ENCODE data around the gene BACE2. TPM values are rescaled to one million over a fixed set of nuclear protein-coding genes. Genes with fewer than 3 reads are reported as not detected.
A peak's percentile ranks its signal among the peaks of the same experiment; 100 is the strongest.

The BACE2 gene
- total RNA-seq, 1 donor from 2014 or later: 49.5 TPM

DNA sequence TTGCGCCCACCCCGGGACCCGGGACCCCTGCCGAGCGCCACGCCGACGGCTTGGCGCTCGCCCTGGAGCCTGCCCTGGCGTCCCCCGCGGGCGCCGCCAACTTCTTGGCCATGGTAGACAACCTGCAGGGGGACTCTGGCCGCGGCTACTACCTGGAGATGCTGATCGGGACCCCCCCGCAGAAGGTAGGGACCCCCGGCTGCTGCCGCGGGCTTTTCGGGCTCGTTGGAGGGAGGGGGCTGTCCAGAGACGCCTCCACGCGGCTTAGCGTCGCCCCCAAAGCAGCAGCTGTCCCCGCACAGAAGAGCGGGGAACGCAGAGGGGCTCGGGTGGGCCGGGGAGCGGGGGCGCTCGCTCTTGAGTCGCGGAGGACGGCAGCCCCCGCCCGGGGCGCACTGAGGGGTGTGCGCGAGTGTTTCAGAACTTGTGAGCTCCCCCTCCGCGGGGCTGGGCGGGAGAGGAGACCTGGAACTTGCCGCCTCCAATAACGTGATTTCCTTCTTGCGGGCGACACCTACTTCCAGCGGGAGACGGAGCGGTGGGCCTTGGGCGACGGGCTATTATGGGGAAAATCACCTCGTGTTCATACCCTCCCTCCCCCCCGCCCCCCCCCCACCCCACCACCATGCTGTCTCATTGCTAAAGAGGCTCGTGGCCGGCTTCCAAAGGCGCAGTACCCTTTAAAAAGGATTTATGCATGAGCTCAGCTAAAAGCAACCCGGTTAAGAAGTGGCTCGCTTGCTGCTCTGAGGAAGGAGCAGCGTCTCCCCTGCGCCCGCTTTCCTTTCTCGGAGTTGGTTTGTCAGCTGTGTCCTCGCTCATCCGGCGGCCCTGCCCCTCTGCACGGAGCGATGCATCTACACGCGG, 664 bp downstream of the BACE2 start:
- peaks cover 3% of the 10 kb centered on the region for H3K36me3 Mint-ChIP-seq (ENCODE audit: unreplicated experiment)
- no peaks in the 10 kb centered on the region for H3K9me3 Mint-ChIP-seq (ENCODE audit: unreplicated experiment)
- peak overlapping the region; percentile 84 for H3K4me3 Mint-ChIP-seq (ENCODE audit: unreplicated experiment)
- H3K27ac Mint-ChIP-seq (ENCODE audit: unreplicated experiment): peak overlapping the region; percentile 70
- peaks cover 20% of the 10 kb centered on the region for H3K4me1 Mint-ChIP-seq (ENCODE audit: unreplicated experiment)
- DNase-seq (ENCODE audit: extremely low spot score, unreplicated experiment): no peak
- TF ChIP-seq, protein P1, sequence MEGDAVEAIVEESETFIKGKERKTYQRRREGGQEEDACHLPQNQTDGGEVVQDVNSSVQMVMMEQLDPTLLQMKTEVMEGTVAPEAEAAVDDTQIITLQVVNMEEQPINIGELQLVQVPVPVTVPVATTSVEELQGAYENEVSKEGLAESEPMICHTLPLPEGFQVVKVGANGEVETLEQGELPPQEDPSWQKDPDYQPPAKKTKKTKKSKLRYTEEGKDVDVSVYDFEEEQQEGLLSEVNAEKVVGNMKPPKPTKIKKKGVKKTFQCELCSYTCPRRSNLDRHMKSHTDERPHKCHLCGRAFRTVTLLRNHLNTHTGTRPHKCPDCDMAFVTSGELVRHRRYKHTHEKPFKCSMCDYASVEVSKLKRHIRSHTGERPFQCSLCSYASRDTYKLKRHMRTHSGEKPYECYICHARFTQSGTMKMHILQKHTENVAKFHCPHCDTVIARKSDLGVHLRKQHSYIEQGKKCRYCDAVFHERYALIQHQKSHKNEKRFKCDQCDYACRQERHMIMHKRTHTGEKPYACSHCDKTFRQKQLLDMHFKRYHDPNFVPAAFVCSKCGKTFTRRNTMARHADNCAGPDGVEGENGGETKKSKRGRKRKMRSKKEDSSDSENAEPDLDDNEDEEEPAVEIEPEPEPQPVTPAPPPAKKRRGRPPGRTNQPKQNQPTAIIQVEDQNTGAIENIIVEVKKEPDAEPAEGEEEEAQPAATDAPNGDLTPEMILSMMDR (IDR thresholded peaks at IDR 0.05): no peak
- H3K27me3 Mint-ChIP-seq (ENCODE audit: unreplicated experiment): peaks cover 2% of the 10 kb centered on the region

DNA sequence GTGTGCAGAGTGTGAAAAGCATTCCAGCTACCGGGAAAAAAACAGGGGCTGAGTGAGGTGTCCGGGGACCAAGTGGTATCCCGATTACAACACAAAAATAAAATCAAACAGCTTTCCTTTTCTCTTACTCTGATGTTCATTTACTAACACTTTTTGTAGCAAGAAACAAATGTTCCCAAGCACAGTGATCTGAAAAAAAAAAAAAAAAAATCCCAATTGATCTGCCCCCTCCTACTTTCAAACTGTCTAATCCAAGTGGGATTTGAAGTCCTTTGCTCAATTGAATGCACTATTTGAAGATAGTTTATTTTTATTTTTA, 1.3 kb downstream of the BACE2 start:
- no peak for DNase-seq (ENCODE audit: extremely low spot score, unreplicated experiment)
- peak overlapping the region; percentile 70 for H3K27ac Mint-ChIP-seq (ENCODE audit: unreplicated experiment)
- H3K4me3 Mint-ChIP-seq (ENCODE audit: unreplicated experiment): peak overlapping the region; percentile 84
- peaks cover 20% of the 10 kb centered on the region for H3K4me1 Mint-ChIP-seq (ENCODE audit: unreplicated experiment)
- H3K36me3 Mint-ChIP-seq (ENCODE audit: unreplicated experiment): peaks cover 3% of the 10 kb centered on the region
- H3K9me3 Mint-ChIP-seq (ENCODE audit: unreplicated experiment): no peaks in the 10 kb centered on the region
- H3K27me3 Mint-ChIP-seq (ENCODE audit: unreplicated experiment): no peaks in the 10 kb centered on the region
- TF ChIP-seq, protein P1 (IDR thresholded peaks at IDR 0.05): no peak

DNA sequence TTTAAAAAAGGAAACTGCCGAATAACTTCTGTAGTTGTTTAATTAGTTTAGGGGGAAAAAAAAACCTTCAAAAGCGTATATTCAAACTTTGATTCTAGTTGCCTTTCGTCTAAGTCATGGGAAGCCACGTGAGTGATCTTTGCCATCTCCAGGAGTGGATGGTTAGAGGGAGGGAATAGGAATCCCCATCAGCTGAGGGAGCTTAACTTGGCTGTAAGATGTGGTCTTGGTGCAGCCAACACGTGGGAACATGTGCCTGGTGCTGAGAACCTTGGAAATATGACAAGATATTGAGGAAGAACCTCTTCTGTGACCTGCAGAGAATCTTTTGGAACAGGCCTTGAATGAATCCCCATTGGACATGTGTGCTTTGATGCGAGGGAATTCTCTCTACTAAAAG, 1.7 kb downstream of the BACE2 start:
- peaks cover 3% of the 10 kb centered on the region for H3K36me3 Mint-ChIP-seq (ENCODE audit: unreplicated experiment)
- peaks cover 20% of the 10 kb centered on the region for H3K4me1 Mint-ChIP-seq (ENCODE audit: unreplicated experiment)
- TF ChIP-seq, protein P1 (IDR thresholded peaks at IDR 0.05): no peak
- H3K27ac Mint-ChIP-seq (ENCODE audit: unreplicated experiment): no peak overlapping the region
- H3K27me3 Mint-ChIP-seq (ENCODE audit: unreplicated experiment): no peaks in the 10 kb centered on the region
- DNase-seq (ENCODE audit: extremely low spot score, unreplicated experiment): no peak
- no peaks in the 10 kb centered on the region for H3K9me3 Mint-ChIP-seq (ENCODE audit: unreplicated experiment)
- H3K4me3 Mint-ChIP-seq (ENCODE audit: unreplicated experiment): peak overlapping the region; percentile 84

DNA sequence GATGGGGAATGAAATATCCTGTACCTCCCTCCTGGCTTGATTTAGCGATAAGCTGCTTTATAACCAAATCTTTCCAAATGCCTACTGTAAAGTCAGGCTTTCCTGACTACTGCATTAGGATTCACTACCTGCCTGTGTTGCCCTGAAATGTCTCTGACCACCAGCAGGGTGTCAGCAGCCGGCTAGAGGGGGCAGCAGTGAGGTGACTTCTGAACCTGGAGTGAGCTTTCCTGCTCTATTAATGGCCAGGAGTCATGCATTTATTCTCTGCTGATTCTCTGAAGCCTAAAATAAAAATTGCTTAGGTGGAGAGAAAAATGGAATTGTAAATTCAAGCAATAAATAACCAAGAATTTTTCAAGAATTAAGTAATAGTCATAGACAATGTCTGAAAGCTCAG, 2.5 kb downstream of the BACE2 start:
- H3K4me1 Mint-ChIP-seq (ENCODE audit: unreplicated experiment): peaks cover 20% of the 10 kb centered on the region
- no peaks in the 10 kb centered on the region for H3K27me3 Mint-ChIP-seq (ENCODE audit: unreplicated experiment)
- H3K27ac Mint-ChIP-seq (ENCODE audit: unreplicated experiment): no peak overlapping the region
- no peaks in the 10 kb centered on the region for H3K9me3 Mint-ChIP-seq (ENCODE audit: unreplicated experiment)
- DNase-seq (ENCODE audit: extremely low spot score, unreplicated experiment): no peak
- peaks cover 3% of the 10 kb centered on the region for H3K36me3 Mint-ChIP-seq (ENCODE audit: unreplicated experiment)
- no peak overlapping the region for H3K4me3 Mint-ChIP-seq (ENCODE audit: unreplicated experiment)
- TF ChIP-seq, protein P1 (IDR thresholded peaks at IDR 0.05): peak; percentile 54

DNA sequence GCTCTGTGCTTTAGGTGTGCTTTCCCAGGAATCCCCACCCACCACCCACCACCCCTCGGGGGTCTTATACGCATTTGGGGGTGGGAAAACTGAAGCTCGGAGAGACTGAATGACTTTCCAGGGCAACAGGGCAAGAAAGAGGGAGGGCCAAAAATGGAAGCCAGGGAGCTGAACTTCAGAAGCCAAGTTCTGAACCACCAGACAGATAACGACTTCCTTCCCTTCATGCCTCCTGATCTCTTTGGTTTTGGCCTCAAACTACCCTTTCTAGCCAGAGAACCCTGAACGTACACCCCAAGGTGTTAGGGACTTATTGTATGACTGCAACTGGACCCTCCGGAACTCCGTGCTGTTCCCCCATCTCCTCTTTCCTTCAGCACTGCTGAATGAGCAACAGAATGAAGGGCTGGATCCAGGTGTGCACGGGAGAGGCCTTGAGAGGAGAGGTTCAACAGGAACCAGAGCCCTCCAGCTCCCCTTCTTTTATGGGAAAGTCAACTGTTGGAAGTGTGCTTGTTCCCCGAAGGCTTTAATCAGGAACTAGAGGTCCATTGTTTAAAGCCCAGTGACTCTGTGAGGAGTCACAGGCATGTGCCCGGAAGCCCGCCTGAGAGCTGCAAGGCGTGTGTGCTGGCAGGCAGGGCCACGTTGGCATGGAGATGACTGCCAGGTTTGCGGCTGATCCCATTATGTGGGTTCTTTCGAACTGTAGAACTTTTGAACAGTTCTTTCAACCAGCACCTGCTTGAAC, 3.1 kb downstream of the BACE2 start:
- peaks cover 3% of the 10 kb centered on the region for H3K36me3 Mint-ChIP-seq (ENCODE audit: unreplicated experiment)
- no peak for DNase-seq (ENCODE audit: extremely low spot score, unreplicated experiment)
- H3K27me3 Mint-ChIP-seq (ENCODE audit: unreplicated experiment): no peaks in the 10 kb centered on the region
- H3K9me3 Mint-ChIP-seq (ENCODE audit: unreplicated experiment): no peaks in the 10 kb centered on the region
- no peak overlapping the region for H3K27ac Mint-ChIP-seq (ENCODE audit: unreplicated experiment)
- TF ChIP-seq, protein P1 (IDR thresholded peaks at IDR 0.05): no peak
- no peak overlapping the region for H3K4me3 Mint-ChIP-seq (ENCODE audit: unreplicated experiment)
- H3K4me1 Mint-ChIP-seq (ENCODE audit: unreplicated experiment): peaks cover 20% of the 10 kb centered on the region

Data from osteocyte (in vitro differentiated cells).